ENCODE results near the gene R3HDM2.
A peak's percentile ranks its signal among the peaks of the same experiment; 100 is the strongest.

The R3HDM2 gene

DNA sequence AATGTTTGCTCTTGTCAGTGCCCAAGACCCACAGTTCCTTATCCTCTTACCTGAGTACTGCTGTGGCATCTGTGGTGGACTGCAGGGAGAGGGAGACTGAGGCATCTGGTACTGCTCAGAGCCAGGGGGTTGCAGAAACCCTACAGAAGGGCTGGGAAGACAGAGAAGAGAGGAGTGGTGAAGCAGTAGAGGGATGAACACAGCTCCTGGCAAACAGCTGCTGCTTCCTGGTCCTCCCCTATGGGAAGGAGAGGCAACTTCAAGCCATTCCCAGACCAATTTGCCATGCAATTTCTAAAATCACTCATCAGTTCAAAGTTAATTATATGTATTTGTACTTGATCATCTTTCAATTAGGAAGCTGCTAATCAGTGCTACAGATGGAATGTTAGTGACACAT is 164.2 kb downstream of the R3HDM2 start:
- no peak for DNase-seq (ENCODE audit: low spot score)

DNA sequence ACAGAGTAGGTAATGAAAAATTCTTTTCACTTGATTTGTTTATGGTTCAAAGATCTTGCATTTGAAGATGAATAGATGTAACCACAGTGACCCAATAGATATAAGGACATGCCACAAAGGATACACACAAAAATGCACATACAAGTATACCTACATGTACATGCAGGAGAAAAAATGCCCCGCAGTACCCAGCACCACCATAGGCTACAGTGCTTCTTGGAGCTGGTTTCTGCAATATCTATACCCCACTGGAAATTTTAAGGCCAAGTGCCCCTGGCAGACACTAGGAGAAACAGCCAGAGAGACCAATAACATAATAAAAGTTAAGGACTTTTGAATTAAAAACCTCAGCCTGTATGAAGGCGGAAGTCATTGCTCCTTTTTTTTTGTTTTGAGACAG is 167.7 kb downstream of the R3HDM2 start:
- no peak for DNase-seq (ENCODE audit: low spot score)

DNA sequence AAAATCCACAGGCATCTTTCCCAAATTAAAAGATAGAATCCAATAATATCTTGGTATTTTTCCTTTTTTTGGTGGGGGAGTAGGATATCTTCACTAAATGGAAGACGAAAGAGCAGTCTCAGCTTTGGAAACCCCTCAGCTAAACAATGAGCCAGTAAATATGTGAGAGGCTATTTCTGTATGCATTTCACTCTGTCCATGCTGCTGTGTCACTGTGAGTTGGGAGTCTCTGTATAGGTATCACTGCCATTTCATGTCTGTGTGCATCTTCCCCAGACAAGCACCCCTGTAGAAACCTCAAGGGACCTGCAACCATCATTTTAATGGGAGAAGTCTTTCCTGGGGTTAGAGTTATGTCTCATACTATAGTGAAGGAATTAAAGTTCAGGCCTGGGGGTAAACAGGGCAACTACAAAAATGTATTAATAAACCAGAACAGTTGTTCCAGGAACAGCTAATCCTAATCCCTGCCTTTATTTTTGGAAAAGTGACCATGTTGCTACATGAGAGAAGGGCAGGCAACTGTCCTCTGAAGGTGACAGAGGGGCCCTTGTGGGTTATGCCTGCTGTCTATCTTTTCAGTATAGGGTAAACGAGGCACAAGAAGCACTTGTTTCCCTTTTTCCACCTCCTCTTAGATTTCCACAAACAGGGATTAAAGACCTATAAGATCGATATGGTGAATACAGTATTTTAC is 168.6 kb downstream of the R3HDM2 start:
- DNase-seq (ENCODE audit: low spot score), result no peak

DNA sequence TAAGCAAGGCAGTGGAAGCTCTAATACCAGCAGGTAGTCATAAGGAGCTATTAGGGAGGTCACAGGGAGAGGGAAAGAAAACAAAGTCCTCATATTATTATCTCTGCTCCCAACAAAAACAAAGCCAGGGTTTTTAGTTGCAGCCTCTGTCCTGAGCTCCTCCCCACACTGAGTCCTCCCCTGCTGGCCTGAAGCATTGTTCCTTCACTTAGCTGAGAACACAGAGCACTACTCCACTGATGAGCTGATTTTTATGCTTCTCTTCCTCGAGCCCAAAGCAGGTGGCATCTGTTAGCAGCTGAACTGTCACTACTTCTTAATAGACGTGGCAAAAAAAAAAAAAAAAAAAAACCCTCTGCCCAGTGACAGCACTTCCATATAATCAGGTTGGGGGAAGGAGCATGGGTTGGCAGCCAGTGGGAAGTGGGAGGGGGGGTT is 169.4 kb downstream of the R3HDM2 start:
- DNase-seq (ENCODE audit: low spot score), result no peak

DNA sequence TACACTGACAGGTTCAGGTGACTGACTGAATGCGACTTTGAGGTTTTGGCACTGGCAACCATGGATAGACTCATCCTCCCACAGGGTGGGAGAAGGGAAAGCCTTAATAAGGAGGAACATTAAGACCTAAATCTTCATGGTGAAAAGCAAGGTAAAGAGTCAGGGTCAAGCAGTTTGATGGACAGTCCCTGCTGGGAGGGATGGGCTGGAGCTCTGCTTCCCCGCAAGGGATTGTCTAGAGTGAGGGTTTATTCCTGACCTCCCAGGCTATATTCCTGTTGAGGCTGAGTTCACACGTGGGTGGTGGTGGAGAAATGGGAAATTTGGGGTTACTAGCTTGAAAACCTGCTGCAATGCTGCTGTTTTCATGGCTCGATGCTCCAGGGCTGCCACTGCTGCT is 170.5 kb downstream of the R3HDM2 start:
- no peak for DNase-seq (ENCODE audit: low spot score)

DNA sequence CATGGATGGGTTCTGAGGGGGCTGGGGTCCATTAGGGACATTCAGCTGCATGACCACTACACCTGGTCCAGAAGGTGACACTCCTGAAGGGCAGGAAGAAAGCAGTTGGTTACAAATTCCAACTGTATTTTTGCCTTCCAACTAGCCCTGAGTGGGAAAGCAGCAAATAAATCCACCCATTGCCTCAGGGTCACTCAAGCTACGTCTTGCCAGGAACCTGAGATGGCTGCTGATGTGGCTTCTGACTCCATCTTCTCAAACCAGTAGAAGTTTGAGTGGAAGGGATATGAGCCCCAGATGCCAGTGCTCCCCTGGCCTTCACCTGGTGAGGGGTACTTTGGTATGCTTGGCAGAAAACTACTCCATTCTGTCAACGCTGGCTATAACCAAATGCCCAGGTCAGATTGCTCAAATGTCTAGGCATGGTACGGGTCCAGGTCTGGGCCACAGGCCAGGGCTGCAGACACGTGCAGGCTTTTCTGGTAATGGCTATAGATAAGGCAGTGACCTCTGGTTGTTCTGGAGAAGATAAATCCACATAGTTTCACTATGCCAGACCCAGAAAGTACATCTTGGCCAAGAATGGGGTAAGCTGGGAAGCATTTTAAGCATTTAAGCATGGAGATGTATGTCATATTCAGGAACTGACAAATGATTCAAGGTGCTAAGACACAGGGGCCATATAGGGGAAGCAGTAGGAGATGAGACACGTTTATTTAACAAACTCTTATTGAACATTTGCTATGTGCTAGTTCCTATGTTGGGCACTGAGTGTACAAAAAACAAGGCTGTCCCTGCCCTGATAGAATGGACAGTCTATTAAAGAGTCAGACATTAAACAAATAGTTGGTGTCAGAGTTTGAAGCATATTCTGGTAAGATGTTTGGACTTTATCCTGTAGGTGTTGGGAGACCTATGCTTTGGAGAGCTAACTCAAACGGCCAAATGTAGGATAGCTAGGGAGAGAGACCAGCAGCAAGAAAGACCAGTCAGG is 171.6 kb downstream of the R3HDM2 start:
- no peak for DNase-seq (ENCODE audit: low spot score)

DNA sequence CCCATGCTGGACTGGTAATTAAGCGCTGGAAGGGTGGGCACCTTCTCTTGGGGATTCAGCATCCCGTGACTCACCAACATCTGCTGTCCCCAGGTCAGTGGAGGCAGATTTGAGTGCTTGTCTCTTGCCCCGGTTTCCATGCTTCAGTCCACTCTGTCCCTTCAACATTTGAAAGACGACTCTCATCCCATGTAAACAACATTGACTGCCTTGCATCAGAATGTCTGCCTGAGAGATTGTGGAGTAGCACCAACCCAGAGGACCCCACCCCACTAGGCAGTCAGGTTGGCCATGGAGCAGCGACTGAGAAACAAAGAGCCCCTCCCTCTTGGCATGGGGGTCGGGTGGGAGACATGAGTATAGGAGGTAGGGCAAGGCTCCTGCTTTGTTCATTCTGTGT is 174.9 kb downstream of the R3HDM2 start:
- no peak for DNase-seq (ENCODE audit: low spot score)

DNA sequence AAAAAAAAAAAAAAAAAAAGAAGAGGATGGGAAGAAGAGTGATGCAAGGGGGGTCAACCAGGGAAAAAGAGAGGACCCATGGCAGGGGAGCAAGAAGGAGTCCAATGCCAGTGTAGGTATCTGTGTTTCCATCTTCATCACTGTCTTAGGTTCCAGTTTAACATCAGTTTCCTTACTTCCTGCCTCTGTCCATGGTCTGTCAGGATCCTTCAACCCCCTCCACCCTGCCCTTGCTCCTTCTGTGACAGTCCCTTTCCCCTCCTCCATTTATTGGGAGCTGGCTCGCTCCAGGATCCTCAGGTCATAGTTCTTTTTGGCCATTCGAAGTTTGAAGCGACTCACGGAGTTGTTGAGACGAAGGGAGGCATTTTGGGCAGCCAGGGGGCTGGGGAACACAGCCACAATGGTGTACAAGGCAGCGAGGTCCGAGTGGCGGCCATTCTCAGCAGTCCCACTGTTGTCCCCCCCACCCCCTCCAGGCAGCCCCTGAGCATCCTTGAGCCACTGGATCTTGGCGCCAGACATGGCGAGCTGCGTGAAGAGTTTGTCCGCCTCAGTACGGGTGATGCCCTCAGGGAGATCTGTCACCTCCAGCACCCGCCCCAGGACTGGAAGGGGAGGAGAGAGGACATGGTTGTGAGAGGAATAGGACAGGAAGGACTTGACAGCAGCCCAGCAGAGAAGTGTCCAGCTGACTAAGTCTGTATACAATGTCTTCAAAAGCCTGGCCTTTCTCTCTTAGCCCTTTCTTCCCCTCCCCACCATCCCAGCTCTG is 176.2 kb downstream of the R3HDM2 start:
- no peak for DNase-seq (ENCODE audit: low spot score)

DNA sequence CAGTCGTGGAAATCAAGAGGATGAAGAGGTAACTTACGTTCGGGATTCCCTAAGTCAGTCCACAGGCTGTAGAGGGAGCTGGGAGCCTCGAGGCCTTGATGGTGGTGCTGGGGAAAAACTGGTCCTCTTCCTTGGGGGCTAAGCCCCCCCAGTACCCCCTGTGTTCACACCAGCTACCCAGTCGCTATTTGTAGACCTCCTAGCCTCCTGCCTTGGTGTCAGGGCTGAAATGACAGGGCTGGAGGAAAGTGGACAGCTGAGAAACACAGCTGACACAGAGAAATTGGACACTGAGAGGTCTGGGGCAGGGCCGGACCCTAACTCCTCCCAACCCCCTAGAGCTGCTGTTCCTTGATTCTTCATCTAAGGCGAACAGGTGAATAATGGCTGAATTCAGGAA is 179.9 kb downstream of the R3HDM2 start, which contains the start of gene STAC3:
STAC3 (minus strand) TSS at position 232 of the 400 bp plus-strand sequence. CDS start 1,551 bp downstream, outside the sequence.
- no peak for DNase-seq (ENCODE audit: low spot score)

DNA sequence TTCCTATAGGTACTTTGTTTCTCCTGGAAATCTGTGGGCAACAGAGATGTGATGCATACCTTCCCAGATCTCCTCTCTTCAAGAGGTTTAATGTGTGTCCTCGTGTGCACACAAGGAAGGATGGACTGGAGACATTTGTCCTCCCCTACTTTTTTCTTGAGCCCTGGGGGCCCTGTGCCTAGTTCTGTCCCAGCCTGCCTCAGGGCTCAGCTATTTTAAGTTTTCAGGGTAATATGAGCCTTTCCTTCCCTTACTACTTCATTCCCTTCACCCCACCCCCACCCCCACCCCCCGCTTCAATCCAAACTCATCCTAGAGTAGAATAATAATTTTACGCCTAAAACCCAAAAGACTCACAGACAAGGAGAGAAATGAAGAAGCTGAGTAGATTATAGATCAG is 180.3 kb downstream of the R3HDM2 start:
- no peak for DNase-seq (ENCODE audit: low spot score)

DNA sequence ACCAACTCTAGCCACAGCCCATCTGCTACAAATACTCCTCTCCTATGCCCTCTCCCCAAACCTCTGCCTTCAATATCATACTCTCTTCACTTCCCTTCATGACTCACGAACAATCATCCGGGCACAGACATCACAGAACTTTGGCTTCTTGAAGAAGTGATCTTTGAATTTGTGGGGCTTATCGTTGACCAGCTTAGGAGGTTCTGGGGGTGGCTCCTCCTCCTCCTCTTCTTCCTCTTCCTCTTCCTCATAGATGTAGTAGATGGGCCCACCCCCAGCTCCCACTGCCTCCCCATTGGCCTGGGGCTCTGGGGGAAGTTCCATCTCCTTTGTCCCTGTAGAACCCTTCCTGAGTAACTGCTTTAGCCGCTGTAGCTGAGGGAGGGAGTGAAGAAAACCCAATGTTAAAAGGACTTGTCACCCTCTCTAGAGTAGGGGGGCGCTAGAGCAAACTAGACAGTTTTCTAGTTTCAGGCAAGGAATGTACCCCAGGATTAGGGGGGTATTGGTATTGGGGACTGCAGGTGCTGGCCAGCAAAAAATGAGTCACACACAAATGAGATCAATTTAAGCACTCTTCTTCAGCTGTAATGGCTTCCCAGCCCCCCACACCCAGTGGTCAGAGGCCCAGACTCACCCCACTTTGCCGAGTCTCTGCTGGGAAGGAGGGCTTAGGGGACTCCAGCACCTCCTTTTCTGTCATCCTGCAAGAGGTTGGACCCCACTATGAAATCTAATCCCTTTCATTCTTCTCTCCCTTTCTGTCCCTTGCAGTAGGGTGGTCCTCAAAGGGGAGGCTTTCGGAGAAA is 181.7 kb downstream of the R3HDM2 start:
- no peak for DNase-seq (ENCODE audit: low spot score)

DNA sequence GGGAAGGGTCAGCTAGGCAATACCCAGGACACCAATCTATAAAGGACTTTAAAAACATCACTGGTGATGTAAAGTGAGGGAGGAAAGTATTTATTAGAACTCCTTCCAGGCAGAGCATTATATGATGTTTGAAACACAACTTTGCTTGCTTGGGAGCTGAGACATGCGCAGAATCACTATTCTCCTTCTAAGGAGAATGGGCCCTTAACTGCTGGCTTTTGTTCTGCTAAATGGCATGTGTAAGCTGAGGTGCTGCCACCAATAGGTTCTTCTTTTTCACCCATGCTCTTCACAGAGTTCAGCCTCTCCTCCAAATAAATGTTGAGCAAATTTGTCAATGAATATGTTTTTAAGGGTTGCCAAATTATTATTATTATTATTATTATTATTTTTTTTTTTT is 183.8 kb downstream of the R3HDM2 start:
- no peak for DNase-seq (ENCODE audit: low spot score)

DNA sequence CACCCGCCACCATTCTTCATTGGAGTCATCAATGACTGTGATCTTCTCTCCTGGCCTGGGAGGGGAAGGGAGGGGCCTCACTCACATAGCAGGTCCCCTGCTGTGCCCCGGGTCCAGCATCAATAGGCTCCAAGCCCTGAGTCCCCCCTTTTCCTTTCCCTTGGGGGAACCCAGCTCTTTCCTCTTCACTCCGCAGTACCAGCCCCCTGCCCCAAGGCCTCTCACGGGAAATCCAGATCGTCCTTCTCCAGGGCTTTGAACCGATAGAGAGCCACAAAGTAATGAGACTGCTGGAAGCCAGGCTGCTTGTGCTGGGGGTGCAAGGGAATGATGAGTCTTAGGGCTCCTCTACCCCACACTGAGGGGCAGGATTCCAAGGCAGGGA is 186.5 kb downstream of the R3HDM2 start:
- no peak for DNase-seq (ENCODE audit: low spot score)

DNA sequence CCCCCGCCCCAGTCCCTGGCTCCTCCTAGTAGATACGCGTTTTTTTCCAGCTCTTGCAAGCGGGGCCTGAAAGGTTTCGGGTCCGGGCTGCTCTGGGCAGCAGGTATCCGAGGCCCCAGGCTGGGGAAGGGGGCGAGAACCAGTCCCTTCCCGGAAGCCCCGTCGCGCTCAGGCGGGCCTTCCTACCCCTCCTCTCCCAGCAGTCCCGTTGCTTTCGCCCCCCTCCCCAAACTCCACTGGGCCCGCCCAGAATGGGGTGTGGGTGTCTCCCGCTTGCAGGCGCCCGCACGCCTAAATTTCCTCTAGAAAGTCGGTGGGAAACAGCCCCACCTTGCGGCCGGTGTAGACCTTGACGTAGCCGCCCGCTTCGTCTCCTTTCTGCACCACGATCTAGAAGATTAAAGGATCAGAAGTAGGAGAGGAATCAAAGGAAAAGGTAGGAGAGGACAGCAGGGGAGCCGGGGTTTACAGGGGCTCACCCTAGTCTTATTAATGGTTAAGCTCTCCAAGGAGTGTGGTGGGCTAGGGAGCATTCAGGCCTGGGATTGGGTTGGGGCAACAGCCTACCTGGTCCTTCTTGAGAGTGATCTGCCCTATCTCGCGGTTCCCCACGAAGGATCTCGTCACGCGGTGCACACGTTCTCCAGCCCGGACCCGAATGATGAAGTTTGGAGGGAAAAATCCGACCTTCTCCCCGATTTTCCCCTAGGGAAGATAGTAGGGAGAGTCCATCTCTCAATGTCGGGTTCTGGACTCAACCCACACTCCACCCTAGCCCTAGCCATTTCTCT is 187.1 kb downstream of the R3HDM2 start:
- peak; percentile 70 for DNase-seq (ENCODE audit: low spot score)

DNA sequence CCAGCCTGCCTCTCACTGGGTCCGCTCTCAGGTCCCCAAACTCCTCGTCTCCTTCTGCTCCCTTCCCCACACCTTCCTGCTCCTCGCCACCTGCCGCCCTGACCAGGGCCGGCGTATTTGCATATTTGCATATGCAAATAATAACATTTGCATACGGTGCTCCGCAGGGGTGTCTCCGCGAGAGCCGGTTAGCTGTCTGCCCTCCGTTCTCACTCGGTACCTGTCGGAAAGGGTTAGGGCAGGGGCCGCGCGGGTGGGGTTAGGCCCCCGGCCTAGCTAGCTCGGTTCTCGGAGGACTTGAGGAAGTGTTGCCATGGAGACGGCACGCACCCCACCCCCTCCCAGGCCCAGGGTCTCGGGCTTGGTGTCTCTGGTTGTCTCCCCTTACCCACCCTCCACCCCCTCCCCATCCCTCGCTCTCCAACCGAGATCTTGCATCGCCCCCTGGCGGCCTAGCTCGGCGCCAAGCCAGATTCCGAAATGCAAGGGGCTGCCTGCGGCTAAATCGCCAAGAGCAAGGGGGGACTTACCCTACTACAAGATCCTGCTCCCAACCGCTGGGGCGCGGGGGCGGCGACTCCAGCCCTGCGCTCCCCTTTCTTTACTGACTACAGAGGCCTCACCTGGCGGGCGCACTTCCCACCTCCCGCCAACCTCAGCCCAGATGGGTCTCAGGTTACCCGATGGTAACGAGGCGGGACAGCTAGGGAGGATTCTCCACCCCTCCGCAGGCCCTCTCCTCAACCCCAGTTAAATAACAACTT is 188.0 kb downstream of the R3HDM2 start:
- peak; percentile 38 for DNase-seq (ENCODE audit: low spot score)

DNA sequence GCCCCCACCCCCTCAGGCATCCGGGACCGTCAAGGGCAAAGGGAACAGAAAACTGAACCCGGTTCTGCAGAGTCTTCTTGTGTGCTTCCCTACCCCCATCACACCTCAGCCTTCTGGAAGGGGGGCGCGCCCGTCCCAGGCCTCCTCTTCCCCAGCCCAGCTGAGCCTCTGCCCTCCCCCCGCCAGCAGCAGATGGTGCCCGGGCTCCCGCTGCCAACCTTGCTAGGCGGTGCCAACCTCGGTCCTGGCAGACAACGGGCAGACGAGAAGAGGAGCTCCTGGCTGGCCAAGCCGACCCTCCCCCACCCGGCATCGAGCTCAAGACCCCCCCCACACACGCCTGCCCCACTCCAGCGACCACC is 188.5 kb downstream of the R3HDM2 start:
- DNase-seq (ENCODE audit: low spot score), result no peak

DNA sequence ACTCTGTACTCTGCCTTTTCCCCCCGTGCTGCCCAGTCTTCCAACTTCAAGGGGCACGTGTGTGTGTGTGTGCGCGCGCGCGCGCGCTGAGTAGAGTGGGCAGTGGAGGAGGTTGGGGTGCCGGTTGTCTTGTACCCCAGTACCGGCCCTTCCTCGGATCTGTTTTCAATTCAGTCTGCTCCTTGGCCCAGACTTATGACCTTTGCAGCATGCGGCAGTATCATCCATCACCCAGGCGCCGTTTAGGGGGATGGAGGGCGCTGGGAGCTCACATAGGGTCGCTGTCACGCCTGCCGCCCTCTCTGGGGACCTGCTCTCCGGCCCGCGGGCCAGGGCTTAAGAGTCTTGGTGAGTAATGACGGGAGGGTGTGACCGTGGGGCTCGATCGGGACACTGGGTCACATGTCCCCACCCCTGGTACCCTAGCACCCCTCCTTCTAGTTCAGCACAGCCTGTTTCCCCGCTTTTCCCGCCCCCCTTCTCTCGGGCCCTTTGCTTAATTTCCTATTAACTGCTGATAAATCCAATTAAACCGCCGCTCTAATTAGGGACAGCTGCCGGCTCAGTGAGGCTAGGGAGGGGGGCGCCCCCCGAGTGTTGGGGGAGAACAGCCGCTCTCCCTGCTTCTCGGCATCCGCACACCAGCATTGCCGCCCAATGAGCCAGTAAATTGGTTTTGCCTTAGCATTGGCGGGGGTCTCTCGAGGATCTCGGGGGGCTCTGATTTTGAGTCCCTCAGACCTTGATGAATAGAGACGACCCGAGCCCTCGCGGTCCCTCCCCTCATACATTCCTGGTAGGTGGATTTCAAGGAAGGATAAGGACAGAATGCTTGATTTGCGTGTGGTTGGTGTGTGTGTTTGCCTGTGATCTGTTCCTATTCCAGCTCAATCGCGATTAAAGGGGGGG is 189.2 kb downstream of the R3HDM2 start:
- no peak for DNase-seq (ENCODE audit: low spot score)

DNA sequence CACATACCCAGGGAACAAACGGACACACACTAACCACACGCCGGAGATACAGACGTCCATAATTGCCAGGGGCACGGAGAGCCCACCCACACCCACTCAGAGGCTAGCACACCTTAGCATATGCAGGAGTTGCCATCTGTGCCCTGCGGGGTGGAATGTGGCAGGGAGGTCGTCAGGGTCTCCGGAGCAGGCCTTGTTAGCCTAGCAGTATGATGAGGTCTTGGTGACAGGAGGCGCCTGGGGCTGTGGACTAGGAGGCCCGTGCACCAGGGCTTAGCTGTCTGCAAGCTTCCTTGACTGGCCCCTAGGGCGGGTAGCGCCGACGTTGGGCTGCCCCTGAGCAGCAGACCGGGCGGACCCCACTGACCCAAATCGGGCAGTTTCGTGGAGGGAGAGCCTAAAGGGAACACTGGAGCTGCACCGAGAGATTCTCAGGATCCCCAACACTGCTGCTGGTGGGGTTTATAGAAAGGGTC is 189.9 kb downstream of the R3HDM2 start:
- DNase-seq (ENCODE audit: low spot score), result no peak
